DND-41 (cell line): ENCODE results near the gene TGFBRAP1.

Experiments used
- EZH2 ChIP-seq: IDR thresholded peaks from 3 replicates; pipeline ENCODE4 v1.6.1; 2012; ENCODE audit warnings: borderline replicate concordance, low read depth, mild to moderate bottlenecking, moderate library complexity, low read length, inconsistent platforms; ENCODE audit not compliant: severe bottlenecking
- TF ChIP-seq, protein P1 (sequence below): IDR thresholded peaks from 2 replicates; pipeline ENCODE4 v1.5.1; 2012; ENCODE audit warnings: borderline replicate concordance, low read length, moderate library complexity, mild to moderate bottlenecking; ENCODE audit not compliant: poor library complexity, severe bottlenecking; ENCODE audit errors: extremely low read depth

DNA sequence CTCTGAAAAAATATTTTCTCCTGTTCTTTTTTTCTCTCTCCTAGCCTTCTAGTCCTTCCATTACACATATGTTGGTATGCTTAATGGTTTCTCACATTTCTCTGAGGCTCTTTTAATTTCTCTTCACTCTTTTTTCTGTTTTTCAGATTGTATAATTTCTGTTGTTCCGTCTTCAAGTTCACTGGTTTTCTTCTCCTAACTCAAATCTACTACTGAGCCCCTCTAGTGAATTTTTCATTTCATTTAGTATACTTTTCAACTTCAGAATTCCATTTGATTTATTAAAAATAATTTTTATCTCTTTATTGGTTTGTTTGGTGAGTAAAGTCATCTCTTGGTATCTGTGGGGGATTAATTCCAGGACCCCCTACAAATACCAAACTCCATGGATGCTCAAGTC lies 27.6 kb upstream of the TGFBRAP1 start:
- TF ChIP-seq EZH2: no peak
- TF ChIP-seq, protein P1, sequence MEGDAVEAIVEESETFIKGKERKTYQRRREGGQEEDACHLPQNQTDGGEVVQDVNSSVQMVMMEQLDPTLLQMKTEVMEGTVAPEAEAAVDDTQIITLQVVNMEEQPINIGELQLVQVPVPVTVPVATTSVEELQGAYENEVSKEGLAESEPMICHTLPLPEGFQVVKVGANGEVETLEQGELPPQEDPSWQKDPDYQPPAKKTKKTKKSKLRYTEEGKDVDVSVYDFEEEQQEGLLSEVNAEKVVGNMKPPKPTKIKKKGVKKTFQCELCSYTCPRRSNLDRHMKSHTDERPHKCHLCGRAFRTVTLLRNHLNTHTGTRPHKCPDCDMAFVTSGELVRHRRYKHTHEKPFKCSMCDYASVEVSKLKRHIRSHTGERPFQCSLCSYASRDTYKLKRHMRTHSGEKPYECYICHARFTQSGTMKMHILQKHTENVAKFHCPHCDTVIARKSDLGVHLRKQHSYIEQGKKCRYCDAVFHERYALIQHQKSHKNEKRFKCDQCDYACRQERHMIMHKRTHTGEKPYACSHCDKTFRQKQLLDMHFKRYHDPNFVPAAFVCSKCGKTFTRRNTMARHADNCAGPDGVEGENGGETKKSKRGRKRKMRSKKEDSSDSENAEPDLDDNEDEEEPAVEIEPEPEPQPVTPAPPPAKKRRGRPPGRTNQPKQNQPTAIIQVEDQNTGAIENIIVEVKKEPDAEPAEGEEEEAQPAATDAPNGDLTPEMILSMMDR: no peak
